B cell (primary cell): ENCODE measurements around the gene PPP1R14C. TPM values are rescaled to one million over a fixed set of nuclear protein-coding genes. Genes with fewer than 3 reads are reported as not detected.

ENCODE experiments used
- ATAC-seq: fragments of 200-7000 bp; cut with Tn5 transposase; one replicate; pipeline ENCODE4 v1.10.0; 2021; ENCODE audit warnings: low read depth, mild to moderate bottlenecking, moderate number of reproducible peaks, moderate library complexity
- CTCF ChIA-PET: fragments of 350-600 bp; sonication (Branson Sonifier 250); formaldehyde crosslinking; loops from one replicate; lab custom pipeline; 2021; ENCODE audit warnings: antibody characterized with exemption, inconsistent platforms; lab: Charles Lee
- POLR2A ChIA-PET: fragments of 350-600 bp; sonication (Branson Sonifier 250); formaldehyde crosslinking; loops from one replicate; lab custom pipeline; 2021; ENCODE audit warnings: antibody characterized with exemption; lab: Charles Lee
- DNase-seq: peaks from one replicate; pipeline ENCODE4 v3.0.0; 2013
- H2AFZ ChIP-seq: 2 replicates; pipeline ENCODE4 v1.6.1; 2012; ENCODE audit warnings: mild to moderate bottlenecking, low read depth, low read length; ENCODE audit not compliant: insufficient read depth, poor library complexity, severe bottlenecking
- H3K27ac ChIP-seq, 2 donors: 1 replicate in 1 of 2; 2 replicates in 1 of 2; pipeline ENCODE4 v1.5.1; 2012 to 2013; ENCODE audit warnings: low read length in 2 of 2, mild to moderate bottlenecking in 2 of 2, moderate library complexity in 1 of 2
- H3K27me3 ChIP-seq, 4 experiments: fragments of 200-600 bp in 1 of 4; sonication (generic) in 1 of 4; replicated peaks in 1 of 4; 1 replicate in 2 of 4; 2 replicates in 2 of 4; pipeline versions ENCODE4 v1.6.1 to v1.7.0; 2013 to 2016; ENCODE audit warnings: low read length in 3 of 4, mild to moderate bottlenecking in 2 of 4, mixed read lengths in 1 of 4, moderate library complexity in 1 of 4; ENCODE audit not compliant: insufficient read depth in 4 of 4, control insufficient read depth in 3 of 4; ENCODE audit errors: control extremely low read depth in 1 of 4
- H3K36me3 ChIP-seq, 2 experiments: replicated peaks in 1 of 2; 1 replicate in 1 of 2; 2 replicates in 1 of 2; pipeline versions ENCODE4 v1.6.1 to v1.7.1; 2013; ENCODE audit warnings: low read length in 1 of 2; ENCODE audit not compliant: insufficient read depth in 2 of 2, control insufficient read depth in 1 of 2; ENCODE audit errors: control extremely low read depth in 1 of 2, extremely low read depth in 1 of 2
- H3K4me1 ChIP-seq, 2 donors: fragments of 200-600 bp in 1 of 2; sonication (generic) in 1 of 2; 1 replicate in 1 of 2; 2 replicates in 1 of 2; pipeline versions ENCODE4 v1.5.1 to v1.6.1; 2013 to 2017; ENCODE audit warnings: low read length in 2 of 2; ENCODE audit not compliant: control insufficient read depth in 2 of 2, insufficient read depth in 2 of 2
- H3K4me2 ChIP-seq: replicated peaks from 2 replicates; pipeline ENCODE3; 2012; ENCODE audit warnings: mild to moderate bottlenecking, low read depth, low read length; ENCODE audit not compliant: poor library complexity, severe bottlenecking
- H3K4me3 ChIP-seq, 5 experiments: fragments of 200-600 bp in 1 of 5; sonication (generic) in 1 of 5; 1 replicate in 3 of 5; 2 replicates in 2 of 5; pipeline versions ENCODE4 v1.5.1 to v1.7.0; 2011 to 2016; ENCODE audit warnings: low read length in 4 of 5, mild to moderate bottlenecking in 4 of 5, low read depth in 2 of 5, control low read depth in 1 of 5, moderate library complexity in 1 of 5; ENCODE audit not compliant: insufficient read depth in 1 of 5; ENCODE audit errors: control extremely low read depth in 1 of 5, extremely low read depth in 1 of 5
- H3K79me2 ChIP-seq: fragments of 200-600 bp; sonication (generic); one replicate; pipeline ENCODE4 v1.6.0; 2016; ENCODE audit warnings: low read length; ENCODE audit not compliant: control insufficient read depth, insufficient read depth
- H3K9ac ChIP-seq: fragments of 200-600 bp; sonication (generic); 2 replicates; pipeline ENCODE4 v1.6.1; 2017; ENCODE audit warnings: mild to moderate bottlenecking, low read length, moderate library complexity
- H3K9me3 ChIP-seq, 3 donors: one replicate each; pipeline versions ENCODE4 v1.6.1 to v1.7.1; 2013; ENCODE audit warnings: low read length in 2 of 3; ENCODE audit not compliant: control insufficient read depth in 2 of 3, insufficient read depth in 1 of 3; ENCODE audit errors: control extremely low read depth in 1 of 3
- H4K20me1 ChIP-seq: 2 replicates; pipeline ENCODE4 v1.6.0; 2012; ENCODE audit warnings: mild to moderate bottlenecking, low read length; ENCODE audit not compliant: insufficient read depth, control insufficient read depth, poor library complexity, severe bottlenecking
- H3K27ac Mint-ChIP-seq: one replicate; pipeline ENCODE4 v1.8.0; 2021; ENCODE audit warnings: mixed read lengths
- H3K27me3 Mint-ChIP-seq: one replicate; pipeline ENCODE4 v1.8.0; 2021; ENCODE audit warnings: mixed read lengths
- H3K4me1 Mint-ChIP-seq: one replicate; pipeline ENCODE4 v1.8.0; 2021; ENCODE audit warnings: mixed read lengths
- H3K4me3 Mint-ChIP-seq: one replicate; pipeline ENCODE4 v1.8.0; 2021; ENCODE audit warnings: mixed read lengths
- H3K9me3 Mint-ChIP-seq: one replicate; pipeline ENCODE4 v1.8.0; 2022; ENCODE audit warnings: mixed read lengths; ENCODE audit not compliant: insufficient read depth
- EZH2 ChIP-seq: IDR thresholded peaks from 2 replicates; pipeline ENCODE4 v1.6.1; 2012; ENCODE audit warnings: borderline replicate concordance, low read depth, mild to moderate bottlenecking, moderate library complexity, low read length; ENCODE audit not compliant: insufficient read depth, poor library complexity, severe bottlenecking
- WGBS: methylation state at CpG from one replicate; pipeline ENCODE4 v1.1.5; 2013; ENCODE audit warnings: missing lambda C conversion rate; ENCODE audit not compliant: insufficient coverage; 5-methylcytosine and 5-hydroxymethylcytosine counted together
- intact Hi-C: fragments of 100-400 bp; cut with micrococcal nuclease; formaldehyde crosslinking; loops from one replicate; pipeline ENCODE4 v1.10.0; 2022
- polyA plus RNA-seq: library from polyadenylated mRNA; depleted of rRNA; stranded (reverse); fragments of >200 nt; gene quantifications from 2 replicates; pipeline ENCODE4 v1.2.3, GENCODE V29; 2012
- total RNA-seq, 2 donors: library from RNA; stranded (reverse); fragments of 120-200 nt in 1 of 2; gene quantifications; 1 replicate in 1 of 2; 2 replicates in 1 of 2; pipeline versions ENCODE4 v1.2.3 to v1.2.4, GENCODE V29; 2013 to 2022
- TF ChIP-seq, protein P1 (sequence below): fragments of 200-600 bp; IDR thresholded peaks from one replicate; pipeline ENCODE4 v1.8.0; 2022; ENCODE audit warnings: antibody characterized with exemption, mild to moderate bottlenecking

PPP1R14C gene
- total and polyA plus RNA-seq, 2 donors (not counting 1 experiment from before 2014, with no cell fraction given) = not detected

DNA sequence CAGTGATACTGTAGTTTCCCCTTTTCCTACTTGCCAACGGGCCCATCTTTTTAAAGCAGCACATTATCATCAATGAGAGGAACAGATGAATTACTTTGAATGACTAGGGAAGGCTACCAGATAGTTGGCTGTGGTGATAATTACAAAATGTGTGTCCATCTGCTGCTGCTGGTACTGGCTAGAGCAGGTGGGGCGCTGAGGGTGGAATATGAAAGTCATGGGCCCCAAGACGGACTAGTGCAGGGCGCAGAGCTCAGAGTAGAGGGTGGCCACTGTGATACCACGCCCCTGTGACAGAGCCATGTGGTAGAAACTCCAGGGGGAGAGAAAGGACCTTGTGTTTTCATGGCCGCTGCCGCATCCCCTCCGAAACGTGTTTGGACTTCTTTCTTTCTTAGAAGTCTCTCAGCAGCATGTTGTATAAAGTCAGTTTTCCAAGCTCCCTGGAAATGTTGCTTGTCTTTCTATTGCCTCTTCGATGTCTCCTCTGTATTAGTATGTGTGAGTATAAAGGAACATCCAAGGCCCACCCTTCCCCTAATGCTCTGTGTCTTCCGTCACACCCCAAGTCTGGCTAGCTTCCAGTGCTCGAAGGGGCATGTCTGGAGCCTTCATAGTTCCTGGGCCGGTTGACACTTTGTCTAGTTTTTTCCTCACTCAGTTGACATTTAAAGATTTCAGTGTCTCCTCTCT, 88.1 kb downstream of the PPP1R14C start:
- Mint-ChIP-seq H3K27ac (no peak overlapping the region), H3K4me1 (peaks cover 4% of the 10 kb centered on the region), H3K9me3 (peaks cover 3% of the 10 kb centered on the region), H3K27me3 (peaks cover 38% of the 10 kb centered on the region), H3K4me3 (no peak overlapping the region)
- no peak overlapping the region for H2AFZ ChIP-seq
- H3K4me2 ChIP-seq = no peak overlapping the region
- ChIA-PET POLR2A (no interaction called here), CTCF (no interaction called here)
- no peaks in the 10 kb centered on the region for H4K20me1 ChIP-seq
- ATAC-seq (no peak), DNase-seq (no peak)
- peaks cover 0 to 6% (median 0%) of the 10 kb centered on the region in 4 experiments for H3K27me3 ChIP-seq
- H3K9ac ChIP-seq = no peak overlapping the region
- H3K79me2 ChIP-seq = no peaks in the 10 kb centered on the region
- no peak overlapping the region for H3K4me3 ChIP-seq
- 93% methylated on average over 10 of the region's 13 CpGs for WGBS
- intact Hi-C loops = no loop called here
- H3K9me3 ChIP-seq = peaks cover 0 to 4% (median 3%) of the 10 kb centered on the region in 3 donors
- no peaks in the 10 kb centered on the region for H3K4me1 ChIP-seq
- no peak overlapping the region for H3K27ac ChIP-seq
- TF ChIP-seq EZH2 = no peak
- TF ChIP-seq, protein P1, sequence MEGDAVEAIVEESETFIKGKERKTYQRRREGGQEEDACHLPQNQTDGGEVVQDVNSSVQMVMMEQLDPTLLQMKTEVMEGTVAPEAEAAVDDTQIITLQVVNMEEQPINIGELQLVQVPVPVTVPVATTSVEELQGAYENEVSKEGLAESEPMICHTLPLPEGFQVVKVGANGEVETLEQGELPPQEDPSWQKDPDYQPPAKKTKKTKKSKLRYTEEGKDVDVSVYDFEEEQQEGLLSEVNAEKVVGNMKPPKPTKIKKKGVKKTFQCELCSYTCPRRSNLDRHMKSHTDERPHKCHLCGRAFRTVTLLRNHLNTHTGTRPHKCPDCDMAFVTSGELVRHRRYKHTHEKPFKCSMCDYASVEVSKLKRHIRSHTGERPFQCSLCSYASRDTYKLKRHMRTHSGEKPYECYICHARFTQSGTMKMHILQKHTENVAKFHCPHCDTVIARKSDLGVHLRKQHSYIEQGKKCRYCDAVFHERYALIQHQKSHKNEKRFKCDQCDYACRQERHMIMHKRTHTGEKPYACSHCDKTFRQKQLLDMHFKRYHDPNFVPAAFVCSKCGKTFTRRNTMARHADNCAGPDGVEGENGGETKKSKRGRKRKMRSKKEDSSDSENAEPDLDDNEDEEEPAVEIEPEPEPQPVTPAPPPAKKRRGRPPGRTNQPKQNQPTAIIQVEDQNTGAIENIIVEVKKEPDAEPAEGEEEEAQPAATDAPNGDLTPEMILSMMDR = no peak
- no peaks in the 10 kb centered on the region for H3K36me3 ChIP-seq

DNA sequence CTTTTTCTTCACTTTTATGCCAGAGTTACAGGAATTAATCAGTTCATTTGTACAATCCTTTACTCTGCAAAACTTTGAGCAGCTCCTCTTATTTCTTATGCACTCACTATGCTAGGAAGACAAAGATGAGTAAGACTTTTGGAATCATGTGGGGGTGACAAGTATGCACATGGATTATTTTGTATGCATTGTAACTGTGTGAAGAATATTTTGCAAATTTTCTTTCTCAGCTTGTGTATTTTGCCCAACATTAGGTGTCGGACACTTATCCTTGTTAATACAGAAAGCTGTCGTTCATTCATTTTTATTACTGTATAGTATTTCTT, 88.6 kb downstream of the PPP1R14C start:
- DNase-seq = no peak
- Histone ChIP-seq H3K9me3 (peaks cover 0 to 4% (median 3%) of the 10 kb centered on the region in 3 donors), H3K4me1 (no peaks in the 10 kb centered on the region), H3K9ac (no peak overlapping the region), H4K20me1 (no peaks in the 10 kb centered on the region), H3K4me3 (no peak overlapping the region), H3K4me2 (no peak overlapping the region), H3K36me3 (no peaks in the 10 kb centered on the region), H3K79me2 (no peaks in the 10 kb centered on the region), H3K27me3 (peaks cover 0 to 6% (median 1%) of the 10 kb centered on the region in 4 experiments), H3K27ac (no peak overlapping the region), H2AFZ (no peak overlapping the region)
- no peak for TF ChIP-seq EZH2
- TF ChIP-seq, protein P1 = no peak
- no CpG with 5 or more reads among the region's 2 CpGs for WGBS
- H3K27ac Mint-ChIP-seq = no peak overlapping the region
- peaks cover 3% of the 10 kb centered on the region for H3K9me3 Mint-ChIP-seq
- intact Hi-C loops = no loop called here
- H3K4me3 Mint-ChIP-seq = no peak overlapping the region
- POLR2A ChIA-PET = no interaction called here
- peaks cover 4% of the 10 kb centered on the region for H3K4me1 Mint-ChIP-seq
- no peak for ATAC-seq
- CTCF ChIA-PET = no interaction called here
- peaks cover 41% of the 10 kb centered on the region for H3K27me3 Mint-ChIP-seq
